ENCODE data around the gene NFIX. TPM values are rescaled to one million over a fixed set of nuclear protein-coding genes. Genes with fewer than 3 reads are reported as not detected.

The NFIX gene
- total RNA-seq, 2 donors from 2014 or later, result 16.9 to 26.7 TPM

DNA sequence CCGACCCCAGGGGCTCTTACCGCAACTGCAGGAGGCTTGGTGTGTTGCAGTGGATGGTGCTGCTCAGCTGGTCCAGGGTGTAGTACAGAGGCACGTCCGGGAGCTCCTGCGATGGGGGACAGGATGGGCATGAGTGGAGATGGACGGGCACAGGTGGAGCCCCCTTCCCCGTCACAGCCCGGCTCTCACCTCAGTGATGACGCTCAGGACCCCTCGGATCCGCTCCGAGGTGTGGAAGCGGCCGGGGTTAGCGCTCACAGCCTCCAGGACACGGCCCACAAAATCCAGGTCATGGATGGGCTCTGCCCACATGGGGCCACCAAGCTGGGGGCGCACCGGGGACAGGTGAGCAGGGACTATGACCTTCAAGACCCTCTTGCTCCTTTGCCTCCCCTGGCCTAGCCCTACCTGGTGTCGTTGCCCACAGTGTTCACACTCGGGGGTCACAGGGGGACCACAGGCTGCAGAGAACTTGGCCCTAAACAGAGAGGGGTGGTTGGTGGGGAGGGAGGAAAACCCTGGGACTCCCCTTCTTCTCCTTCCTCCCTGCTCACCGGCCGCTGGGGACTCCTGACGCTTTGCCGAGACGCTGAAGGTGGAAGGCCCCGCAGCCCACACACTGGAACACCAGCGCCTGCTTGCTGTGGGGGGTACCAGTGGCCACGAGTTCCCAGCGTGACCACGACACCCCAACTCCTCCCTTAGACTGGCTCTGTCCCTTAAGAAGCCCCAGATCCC lies 114.3 kb downstream of the NFIX start:
- Histone ChIP-seq H3K9me3 (no peaks in the 10 kb centered on the region), H3K36me3 (replicated peaks in 1 of 2; ENCODE audit: insufficient read depth in 1 of 2, low read depth in 2 of 2) (peaks cover 0 to 4% of the 10 kb centered on the region in 2 donors), H3K4me1 (no peaks in the 10 kb centered on the region), H3K27ac (no peak overlapping the region), H3K27me3 (no peaks in the 10 kb centered on the region), H3K4me3 (no peak overlapping the region)
- TF ChIP-seq, protein P1, sequence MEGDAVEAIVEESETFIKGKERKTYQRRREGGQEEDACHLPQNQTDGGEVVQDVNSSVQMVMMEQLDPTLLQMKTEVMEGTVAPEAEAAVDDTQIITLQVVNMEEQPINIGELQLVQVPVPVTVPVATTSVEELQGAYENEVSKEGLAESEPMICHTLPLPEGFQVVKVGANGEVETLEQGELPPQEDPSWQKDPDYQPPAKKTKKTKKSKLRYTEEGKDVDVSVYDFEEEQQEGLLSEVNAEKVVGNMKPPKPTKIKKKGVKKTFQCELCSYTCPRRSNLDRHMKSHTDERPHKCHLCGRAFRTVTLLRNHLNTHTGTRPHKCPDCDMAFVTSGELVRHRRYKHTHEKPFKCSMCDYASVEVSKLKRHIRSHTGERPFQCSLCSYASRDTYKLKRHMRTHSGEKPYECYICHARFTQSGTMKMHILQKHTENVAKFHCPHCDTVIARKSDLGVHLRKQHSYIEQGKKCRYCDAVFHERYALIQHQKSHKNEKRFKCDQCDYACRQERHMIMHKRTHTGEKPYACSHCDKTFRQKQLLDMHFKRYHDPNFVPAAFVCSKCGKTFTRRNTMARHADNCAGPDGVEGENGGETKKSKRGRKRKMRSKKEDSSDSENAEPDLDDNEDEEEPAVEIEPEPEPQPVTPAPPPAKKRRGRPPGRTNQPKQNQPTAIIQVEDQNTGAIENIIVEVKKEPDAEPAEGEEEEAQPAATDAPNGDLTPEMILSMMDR (IDR thresholded peaks at IDR 0.05), result no peak
- no peak for TF ChIP-seq POLR2A (IDR thresholded peaks at IDR 0.05)
- DNase-seq (no peak), ATAC-seq (no peak)
- intact Hi-C loops (cut with DNase I), result no loop called here
- 93 to 95% methylated on average over 5 to 30 of the region's 30 CpGs for WGBS, 2 donors

DNA sequence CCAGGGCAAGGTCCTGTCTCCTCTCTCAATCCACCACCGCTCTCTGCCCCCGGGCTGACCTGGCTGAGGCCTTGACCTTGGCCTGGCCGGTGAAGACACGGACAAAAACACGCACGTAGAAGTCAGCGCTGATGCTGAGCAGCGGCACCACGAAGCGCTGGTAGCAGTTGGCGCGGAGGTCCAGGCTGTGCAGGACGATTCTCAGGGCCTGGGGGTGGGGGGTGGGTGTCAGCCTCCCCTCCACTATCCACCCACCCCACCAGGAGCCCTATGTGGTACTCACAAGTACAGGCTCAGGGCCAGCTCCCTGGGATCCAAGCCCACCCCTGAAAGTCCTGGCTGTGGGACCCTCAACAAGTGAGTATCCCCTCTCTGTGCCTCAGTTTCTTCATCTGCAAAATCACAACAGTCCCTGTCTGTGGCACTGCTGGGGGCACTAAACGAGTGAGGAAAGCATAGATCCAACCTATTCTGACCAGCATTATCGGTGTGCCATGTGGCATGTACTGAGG lies 114.9 kb downstream of the NFIX start:
- no peak for ATAC-seq
- H3K36me3 ChIP-seq (replicated peaks in 1 of 2; ENCODE audit: insufficient read depth in 1 of 2, low read depth in 2 of 2), result peaks cover 0 to 4% of the 10 kb centered on the region in 2 donors
- H3K9me3 ChIP-seq, result no peaks in the 10 kb centered on the region
- H3K4me1 ChIP-seq, result peaks cover under 1% of the 10 kb centered on the region
- no peaks in the 10 kb centered on the region for H3K27me3 ChIP-seq
- no peak for TF ChIP-seq POLR2A (IDR thresholded peaks at IDR 0.05)
- TF ChIP-seq, protein P1 (IDR thresholded peaks at IDR 0.05), result no peak
- H3K4me3 ChIP-seq, result no peak overlapping the region
- intact Hi-C loops (cut with DNase I), result no loop called here
- DNase-seq, result no peak
- no peak overlapping the region for H3K27ac ChIP-seq
- 76 to 84% methylated on average over 8 to 15 of the region's 15 CpGs for WGBS, 2 donors

DNA sequence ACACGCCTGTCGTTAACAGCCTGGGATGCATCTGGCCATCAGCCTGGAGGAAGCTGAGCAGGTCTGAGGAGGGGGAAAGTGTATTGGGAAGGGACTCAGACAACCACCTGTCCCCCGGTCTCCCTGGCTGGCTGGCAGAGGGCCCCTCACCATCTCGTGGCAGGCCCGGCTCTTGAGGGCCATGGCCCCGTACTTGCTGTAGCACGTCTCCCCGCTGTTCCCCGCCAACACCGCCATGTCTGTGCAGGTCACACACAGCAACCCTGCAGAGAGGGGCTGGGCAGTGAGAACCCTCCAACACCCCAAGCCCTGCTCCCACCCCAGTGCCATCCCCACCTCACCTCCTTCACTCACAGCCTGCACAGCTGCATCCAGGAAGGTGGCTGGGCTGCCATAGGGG lies 117.3 kb downstream of the NFIX start:
- Histone ChIP-seq H3K36me3 (replicated peaks in 1 of 2; ENCODE audit: insufficient read depth in 1 of 2, low read depth in 2 of 2) (peaks cover 0 to 4% of the 10 kb centered on the region in 2 donors), H3K4me1 (peaks cover 13% of the 10 kb centered on the region), H3K27me3 (no peaks in the 10 kb centered on the region), H3K4me3 (no peak overlapping the region), H3K27ac (no peak overlapping the region), H3K9me3 (no peaks in the 10 kb centered on the region)
- intact Hi-C loops (cut with DNase I), result no loop called here
- ATAC-seq (no peak), DNase-seq (no peak)
- 90 to 100% methylated on average over 10 of the region's 10 CpGs for WGBS, 2 donors
- no peak for TF ChIP-seq POLR2A (IDR thresholded peaks at IDR 0.05)
- TF ChIP-seq, protein P1 (IDR thresholded peaks at IDR 0.05), result no peak

DNA sequence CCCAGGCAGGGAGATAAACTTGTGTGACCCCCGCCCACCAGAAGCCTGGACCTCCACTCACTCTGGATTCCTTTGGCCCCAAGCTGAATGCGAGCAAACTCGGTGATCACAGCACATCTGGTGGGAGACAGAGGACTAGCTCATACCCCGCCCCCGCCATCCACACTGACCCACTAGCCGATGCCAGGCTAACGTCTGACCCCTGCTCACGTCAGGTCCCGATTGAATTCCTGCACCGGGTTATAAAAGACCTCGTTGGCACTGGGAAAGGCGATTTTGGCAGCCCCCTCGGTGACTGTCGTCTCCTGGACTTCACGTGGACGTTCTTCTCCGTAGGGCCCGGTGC lies 120.6 kb downstream of the NFIX start:
- Histone ChIP-seq H3K27ac (peak overlapping the region in 3 of 4 donors; percentile 33 to 80 (median 77)), H3K36me3 (replicated peaks in 1 of 2; ENCODE audit: insufficient read depth in 1 of 2, low read depth in 2 of 2) (peaks cover 0 to 4% of the 10 kb centered on the region in 2 donors), H3K9me3 (no peaks in the 10 kb centered on the region), H3K4me1 (peaks cover 36% of the 10 kb centered on the region), H3K27me3 (no peaks in the 10 kb centered on the region), H3K4me3 (peak overlapping the region; percentile 71 to 89)
- DNase-seq, result no peak
- 0 to 1% methylated on average over 2 to 18 of the region's 18 CpGs for WGBS, 2 donors
- intact Hi-C loops (cut with DNase I), result no loop called here
- ATAC-seq, result no peak
- TF ChIP-seq, protein P1 (IDR thresholded peaks at IDR 0.05), result no peak
- no peak for TF ChIP-seq POLR2A (IDR thresholded peaks at IDR 0.05)

All from body of pancreas (tissue), 4 donors.